ENCODE measurements around the gene OSBPL3. TPM values are rescaled to one million over a fixed set of nuclear protein-coding genes. Genes with fewer than 3 reads are reported as not detected.

OSBPL3 gene
- total RNA-seq, 1 donor from 2014 or later, result 9.0 TPM

GRCh38 chr7:24881623-24882022 lies 98.4 kb downstream of the OSBPL3 start:
- DNase-seq, result no peak
- no peak for ATAC-seq

DNA sequence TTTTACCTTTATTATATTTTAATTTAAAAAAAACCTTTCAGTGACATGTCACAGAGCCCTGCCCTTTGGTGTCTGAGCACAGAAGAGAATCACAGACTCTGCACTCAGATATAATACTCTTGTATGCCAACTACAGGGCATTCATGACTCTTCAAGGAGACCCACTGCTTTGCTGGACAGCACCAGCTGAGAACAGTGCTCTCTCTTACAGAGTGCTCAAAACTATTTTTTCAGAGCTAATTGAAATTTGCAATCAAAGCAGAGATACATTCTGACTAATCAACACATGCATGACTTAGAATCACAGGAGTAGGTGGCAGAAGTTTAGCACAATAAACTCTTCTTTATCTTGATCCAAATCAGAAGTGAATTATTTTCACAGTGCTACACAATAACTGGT lies 99.1 kb downstream of the OSBPL3 start:
- ATAC-seq (no peak), DNase-seq (no peak)
- intact Hi-C loops (cut with micrococcal nuclease), result no loop called here

More at GRCh38 chr7:24881623-24882022, 98.4 kb downstream of the OSBPL3 start:
- intact Hi-C loops (cut with micrococcal nuclease), result no loop called here

GRCh38 chr7:24879291-24879690 lies 100.7 kb downstream of the OSBPL3 start:
- DNase-seq, result no peak
- no peak for ATAC-seq
- intact Hi-C loops (cut with micrococcal nuclease), result no loop called here

DNA sequence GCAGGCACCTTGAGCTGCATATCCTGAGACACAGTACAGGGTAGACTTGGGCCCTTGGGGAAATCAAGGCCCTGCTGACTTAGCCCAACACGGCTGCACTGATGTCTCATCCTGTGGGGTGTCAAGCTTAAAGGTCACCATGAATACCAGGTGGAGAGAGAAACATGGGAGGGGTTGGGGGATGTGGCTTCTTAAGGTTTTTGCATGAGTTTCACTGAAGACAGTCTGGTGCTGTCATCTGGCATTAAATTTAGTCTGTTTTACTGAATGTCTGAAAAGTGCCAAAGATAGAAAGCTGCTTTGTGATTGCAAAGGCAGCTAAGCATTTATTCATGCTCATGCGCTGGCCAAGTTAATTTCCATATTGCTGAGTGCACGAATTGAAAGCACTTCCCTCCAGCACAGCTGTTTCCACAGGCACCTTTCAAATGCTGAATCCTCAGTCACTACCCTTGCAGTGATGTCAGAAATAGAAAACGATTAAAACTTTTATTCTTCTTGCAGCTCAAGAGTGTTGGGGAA lies 102.1 kb downstream of the OSBPL3 start:
- ATAC-seq (peak; percentile 71), DNase-seq (no peak)
- intact Hi-C loops (cut with micrococcal nuclease), result no loop called here

DNA sequence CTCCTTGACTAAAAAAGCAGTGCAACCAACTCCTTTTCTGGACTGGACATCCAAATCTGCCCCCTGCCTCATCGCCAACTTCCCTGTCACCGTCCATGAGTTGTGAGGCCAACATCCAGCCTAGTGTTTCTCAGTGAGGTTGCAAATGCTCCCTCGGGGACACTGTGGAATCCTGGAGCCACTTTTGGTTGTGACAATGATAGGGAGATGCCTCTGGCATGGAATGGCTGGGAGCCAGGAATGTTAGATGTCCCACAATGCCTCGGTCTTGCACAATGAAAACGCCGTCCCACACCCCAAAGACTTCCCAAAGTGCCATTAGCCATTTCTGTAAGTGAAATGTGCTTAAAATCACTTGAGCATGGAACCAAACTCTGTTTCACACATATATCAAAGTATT lies 105.2 kb downstream of the OSBPL3 start:
- DNase-seq, result no peak
- ATAC-seq, result no peak
- intact Hi-C loops (cut with micrococcal nuclease), result no loop called here

- DNase-seq, result no peak
- ATAC-seq, result no peak
- intact Hi-C loops (cut with micrococcal nuclease), result no loop called here
These were observed 106.0 kb downstream of the OSBPL3 start for GRCh38 chr7:24873944-24874343.

- DNase-seq (no peak), ATAC-seq (no peak)
- intact Hi-C loops (cut with micrococcal nuclease), result no loop called here
These were observed 108.2 kb downstream of the OSBPL3 start for GRCh38 chr7:24871770-24872169.

GRCh38 chr7:24870766-24871165 lies 109.2 kb downstream of the OSBPL3 start:
- intact Hi-C loops (cut with micrococcal nuclease), result no loop called here
- DNase-seq, result no peak
- ATAC-seq, result no peak

GRCh38 chr7:24869572-24869971 lies 110.4 kb downstream of the OSBPL3 start:
- no peak for ATAC-seq
- DNase-seq, result no peak
- intact Hi-C loops (cut with micrococcal nuclease), result no loop called here

DNA sequence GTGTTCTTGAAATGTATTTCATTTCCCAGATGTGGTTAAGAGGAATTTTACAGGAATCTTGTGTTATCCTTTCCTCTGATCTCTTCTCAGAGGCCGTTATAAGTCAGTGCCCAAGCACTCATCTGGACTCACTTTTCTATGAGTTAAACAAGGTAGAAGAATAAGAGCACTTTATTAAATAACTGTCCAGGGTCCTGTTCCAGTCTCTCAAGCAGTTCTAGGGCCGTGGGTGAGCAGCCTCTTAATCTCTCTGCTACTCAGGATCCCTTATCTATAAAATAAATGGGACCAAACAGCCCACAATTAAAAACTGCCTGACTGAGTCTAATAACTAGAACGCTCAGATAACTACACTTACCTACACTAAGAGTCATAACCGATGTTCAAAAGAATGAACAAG lies 111.2 kb downstream of the OSBPL3 start:
- ATAC-seq (no peak), DNase-seq (no peak)
- intact Hi-C loops (cut with micrococcal nuclease), result no loop called here

DNA sequence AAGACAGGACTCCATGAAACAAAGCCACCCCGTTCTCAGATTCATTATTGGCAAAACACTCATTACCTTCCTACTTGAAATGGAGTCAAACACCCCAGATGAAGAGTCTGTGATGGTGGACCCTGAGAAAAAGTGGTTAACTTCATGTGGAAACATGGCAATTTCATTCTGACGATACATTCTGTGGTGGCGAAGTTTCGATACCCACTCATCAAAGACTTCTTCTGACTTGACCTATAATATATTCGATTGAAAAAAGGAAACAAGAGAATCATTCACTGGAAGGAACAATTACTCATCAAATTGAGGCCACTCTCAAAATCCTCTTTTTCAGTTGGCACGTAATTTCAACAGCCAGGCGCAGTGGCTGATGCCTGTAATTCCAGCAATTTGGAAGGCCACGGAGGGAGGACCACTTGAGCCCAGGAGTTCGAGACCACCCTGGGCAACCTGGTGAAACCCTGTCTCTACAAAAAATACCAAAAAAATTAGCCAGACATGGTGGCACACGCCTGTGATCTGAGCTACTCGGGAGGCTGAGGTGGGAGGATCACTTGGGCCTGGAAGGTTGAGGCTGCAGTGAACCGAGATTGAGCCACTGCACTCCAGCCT lies 113.9 kb downstream of the OSBPL3 start:
- no peak for ATAC-seq

GRCh38 chr7:24864214-24864817 lies 115.7 kb downstream of the OSBPL3 start:
- ATAC-seq, result no peak
- no peak for DNase-seq
- intact Hi-C loops (cut with micrococcal nuclease), result no loop called here

More for the DNA sequence above, 113.9 kb downstream of the OSBPL3 start:
- DNase-seq, result no peak
- intact Hi-C loops (cut with micrococcal nuclease), result no loop called here

DNA sequence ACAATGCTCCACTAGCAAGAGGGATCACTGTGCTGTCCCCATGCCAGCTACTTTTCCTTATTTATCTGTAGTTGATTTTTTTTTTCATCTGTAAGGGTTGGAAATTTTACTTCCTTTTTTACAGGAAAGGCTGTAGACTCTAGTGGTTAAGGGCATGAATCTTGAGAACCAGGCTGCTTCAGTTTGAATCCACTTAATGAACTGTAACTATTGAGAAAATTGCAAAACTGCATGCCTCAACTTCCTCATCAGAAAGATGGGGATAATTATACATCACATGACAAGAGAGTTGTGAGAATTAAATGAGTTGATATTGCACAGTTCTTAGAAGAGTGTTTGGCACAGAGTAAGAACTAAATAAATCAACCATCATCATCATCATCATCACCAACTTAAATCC lies 116.4 kb downstream of the OSBPL3 start:
- DNase-seq (no peak), ATAC-seq (no peak)
- intact Hi-C loops (cut with micrococcal nuclease), result no loop called here

- intact Hi-C loops (cut with micrococcal nuclease), result no loop called here
- no peak for ATAC-seq
These were observed 117.5 kb downstream of the OSBPL3 start for GRCh38 chr7:24862461-24862860.

DNA sequence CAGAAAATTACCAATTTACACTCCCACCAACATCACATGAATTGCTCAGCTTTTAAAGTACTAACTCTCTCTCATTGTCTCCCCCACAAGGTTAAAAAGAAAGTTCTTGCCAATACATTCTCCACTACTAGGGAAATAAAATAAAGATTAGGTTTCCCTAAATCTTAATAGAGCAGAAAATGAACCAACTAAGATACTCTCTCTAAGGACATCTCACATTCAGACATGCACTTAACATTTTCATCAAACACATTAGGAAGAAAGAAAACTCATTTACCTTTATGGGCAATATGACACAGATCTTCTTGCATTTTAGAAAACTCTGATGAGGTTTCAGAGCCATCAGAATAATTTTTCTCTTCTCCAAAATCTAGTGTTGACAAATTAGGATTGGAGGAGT lies 118.6 kb downstream of the OSBPL3 start:
- ATAC-seq, result no peak
- no peak for DNase-seq
- intact Hi-C loops (cut with micrococcal nuclease), result no loop called here

More at GRCh38 chr7:24862461-24862860, 117.5 kb downstream of the OSBPL3 start:
- DNase-seq, result no peak

DNA sequence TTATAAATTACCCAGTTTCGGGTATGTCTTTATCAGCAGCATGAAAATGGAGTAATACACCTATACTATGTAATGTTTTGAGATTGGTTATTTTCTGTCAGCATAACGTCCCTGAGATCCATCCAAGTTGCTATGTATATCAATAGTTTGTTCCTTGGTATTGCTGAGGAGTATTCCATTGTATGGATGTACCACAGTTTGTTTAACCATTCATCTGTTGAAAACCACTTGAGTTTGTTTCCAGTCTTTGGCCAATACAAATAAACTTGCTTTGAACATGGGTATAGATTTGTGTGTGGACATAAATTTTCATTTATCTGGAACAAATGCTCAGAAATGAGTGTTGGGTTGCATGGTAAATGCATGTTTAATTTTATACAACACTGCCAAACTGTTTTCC lies 119.4 kb downstream of the OSBPL3 start:
- DNase-seq, result no peak
- intact Hi-C loops (cut with micrococcal nuclease), result no loop called here
- ATAC-seq, result no peak

DNA sequence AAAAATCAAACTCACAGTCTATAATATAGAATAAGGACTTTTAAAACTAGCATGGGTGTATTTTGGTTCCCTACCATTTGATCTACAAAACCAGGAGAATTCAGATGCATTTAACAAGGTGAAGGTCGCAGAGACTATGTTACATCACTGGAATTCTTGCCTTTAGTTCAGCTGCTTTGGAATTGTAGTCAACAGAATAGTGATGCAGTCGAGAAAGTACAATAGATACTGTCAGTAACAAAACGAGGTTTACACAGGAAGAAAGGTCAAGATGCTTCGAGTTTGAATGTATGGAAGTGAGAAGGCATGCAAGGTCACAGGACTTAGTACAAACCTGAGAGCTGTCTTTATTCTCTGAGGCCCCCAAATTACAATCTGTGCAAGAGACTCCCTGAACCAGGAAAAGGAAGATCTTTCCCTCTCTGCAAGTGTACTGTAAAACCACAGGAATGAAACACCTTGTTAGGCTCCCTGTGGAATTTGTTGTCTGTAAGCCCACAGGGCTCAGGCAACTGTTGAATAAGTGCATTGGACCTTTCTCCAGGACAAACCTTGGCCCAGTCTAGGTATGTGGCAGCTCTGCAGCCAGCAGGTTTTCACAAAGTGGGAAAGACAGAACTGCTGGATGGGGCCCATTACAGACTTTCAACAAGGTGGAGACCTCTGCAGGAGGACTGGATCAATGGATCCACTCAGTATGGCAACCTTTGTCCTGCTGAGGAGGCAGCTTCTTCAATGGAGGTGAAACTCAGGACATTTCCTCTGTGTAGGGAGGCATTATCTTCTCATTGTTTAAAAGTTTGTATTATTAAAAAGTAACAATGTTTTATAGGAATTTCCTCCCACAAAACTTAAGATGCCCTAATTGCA lies 121.6 kb downstream of the OSBPL3 start:
- ATAC-seq, result no peak
- DNase-seq, result no peak
- intact Hi-C loops (cut with micrococcal nuclease), result no loop called here

GRCh38 chr7:24857623-24858022 lies 122.4 kb downstream of the OSBPL3 start:
- intact Hi-C loops (cut with micrococcal nuclease), result no loop called here
- no peak for DNase-seq
- ATAC-seq, result no peak

GRCh38 chr7:24854866-24855265 lies 125.1 kb downstream of the OSBPL3 start:
- DNase-seq, result no peak
- ATAC-seq, result no peak
- intact Hi-C loops (cut with micrococcal nuclease), result no loop called here

GRCh38 chr7:24851786-24852185 lies 128.2 kb downstream of the OSBPL3 start:
- intact Hi-C loops (cut with micrococcal nuclease), result no loop called here
- ATAC-seq (no peak), DNase-seq (no peak)

Data from left ventricle myocardium superior (tissue), 1 donor.